K562 (cell line): ENCODE results near the gene DHRS13. TPM values are rescaled to one million over a fixed set of nuclear protein-coding genes. Genes with fewer than 3 reads are reported as not detected.

Experiments
- ARHGAP35 ChIP-seq: fragments of 450-650 bp; IDR thresholded peaks from 2 replicates; pipeline ENCODE4 v1.6.1; 2018; ENCODE audit not compliant: partially characterized antibody
- BRD9 ChIP-seq: fragments of 450-650 bp; IDR thresholded peaks from 2 replicates; pipeline ENCODE4 v1.6.1; 2018; ENCODE audit warnings: low read depth; ENCODE audit not compliant: partially characterized antibody
- FOXO4 ChIP-seq: fragments of 450-650 bp; formaldehyde crosslinking; IDR thresholded peaks from 2 replicates; pipeline ENCODE4 v1.4.0; 2020; ENCODE audit warnings: mild to moderate bottlenecking, moderate library complexity
- FOXP4 ChIP-seq: sonication (generic); formaldehyde crosslinking; IDR thresholded peaks from 2 replicates; pipeline ENCODE4 v1.8.0; 2022; ENCODE audit warnings: mild to moderate bottlenecking, missing genetic modification reagents, borderline replicate concordance
- MCM2 ChIP-seq: fragments of 450-650 bp; IDR thresholded peaks from 2 replicates; pipeline ENCODE4 v1.6.1; 2017; ENCODE audit warnings: low read depth, mild to moderate bottlenecking
- NCOR1 ChIP-seq: fragments of 450-650 bp; IDR thresholded peaks from 2 replicates; pipeline ENCODE4 v1.6.1; 2016; ENCODE audit warnings: mild to moderate bottlenecking, moderate library complexity
- NFIX ChIP-seq: fragments of 250-450 bp; sonication (Bioruptor Pico); IDR thresholded peaks from 2 replicates; pipeline ENCODE4 v1.4.0; 2020; ENCODE audit warnings: low read depth, mild to moderate bottlenecking, moderate library complexity
- USF2 ChIP-seq: sonication (generic); formaldehyde crosslinking; IDR thresholded peaks from 2 replicates; pipeline ENCODE4 v1.5.0; 2020; ENCODE audit warnings: missing genetic modification reagents
- ZC3H8 ChIP-seq: fragments of 450-650 bp; IDR thresholded peaks from 2 replicates; pipeline ENCODE4 v1.6.1; 2017
- ZNF398 ChIP-seq: fragments of 250-450 bp; sonication (Bioruptor Pico); IDR thresholded peaks from 2 replicates; pipeline ENCODE4 v1.8.0; 2021; ENCODE audit warnings: moderate library complexity, mild to moderate bottlenecking, inconsistent platforms
- polyA plus RNA-seq, 8 experiments: library from polyadenylated mRNA; depleted of rRNA in 4 of 8; stranded (reverse) in 5 of 8; unstranded in 3 of 8; fragments of >200 nt; fragmentation: Nextera tagmentation in 2 of 8; fragmentation: Illumina TruSeq in 1 of 8; extraction: Ambion mirVana in 2 of 8; extraction: Trizol in 1 of 8; gene quantifications; 2 replicates each; pipeline versions ENCODE4 v1.2.1 to v1.2.3, GENCODE V29; 2011 to 2014; ENCODE audit warnings: inconsistent platforms in 1 of 8, missing spikeins in 1 of 8
- total RNA-seq, 7 experiments: library from RNA; depleted of rRNA in 6 of 7; stranded (reverse); fragments of >200 nt in 6 of 7; fragmentation: Illumina TruSeq in 2 of 7; extraction: Trizol in 2 of 7; gene quantifications; 2 replicates each; pipeline versions ENCODE4 v1.2.1 to v1.2.3, GENCODE V29; 2011 to 2021; ENCODE audit warnings: low replicate concordance in 1 of 7

Gene DHRS13
- total and polyA plus RNA-seq, 9 of the 15 experiments (the other 6 are each of a cell fraction or from before 2014, with no cell fraction given): 0.32 to 52.3 (median 34.3) TPM; not detected in 1

GRCh38 chr17:28944343-28944742 is 41.5 kb upstream of the DHRS13 start (continued):
- TF ChIP-seq NFIX (CRISPR knock-in tag) (no peak), ZC3H8 (no peak), MCM2 (no peak), BRD9 (no peak), USF2 (CRISPR knock-in tag) (no peak), FOXP4 (no peak), ZNF398 (CRISPR knock-in tag) (no peak), ARHGAP35 (no peak), NCOR1 (no peak), FOXO4 (CRISPR knock-in tag) (no peak)
